Peyer's patch (tissue), 4 donors: ENCODE measurements around the gene HRH1. TPM values are rescaled to one million over a fixed set of nuclear protein-coding genes. Genes with fewer than 3 reads are reported as not detected.

Experiments
- DNase-seq, 3 donors: peaks; one replicate each; pipeline ENCODE4 v3.0.0-alpha.2; 2017 to 2019
- H3K27ac ChIP-seq, 4 donors: fragments of 200-600 bp; sonication (generic); one replicate each; pipeline ENCODE4 v1.5.1; 2016 to 2019
- H3K27me3 ChIP-seq, 2 donors: fragments of 200-600 bp; sonication (generic); one replicate each; pipeline ENCODE4 v1.5.1; 2019
- H3K36me3 ChIP-seq, 3 donors: fragments of 200-600 bp; sonication (generic); one replicate each; pipeline ENCODE4 v1.5.1; 2016 to 2019
- H3K4me1 ChIP-seq, 4 donors: fragments of 200-600 bp; sonication (generic); one replicate each; pipeline ENCODE4 v1.5.1; 2016 to 2019
- H3K4me3 ChIP-seq, 4 donors: fragments of 200-600 bp; sonication (generic); 1 replicate in 3 of 4; 2 replicates in 1 of 4; pipeline ENCODE4 v1.5.1; 2016 to 2019; ENCODE audit warnings: mild to moderate bottlenecking in 1 of 4
- H3K9me3 ChIP-seq, 4 donors: fragments of 200-600 bp; sonication (generic); one replicate each; pipeline ENCODE4 v1.5.1; 2016 to 2019; ENCODE audit warnings: mild to moderate bottlenecking in 1 of 4
- POLR2A ChIP-seq, 2 donors: fragments of 450-650 bp; IDR thresholded peaks; one replicate each; pipeline ENCODE4 v1.5.1; 2017; ENCODE audit warnings: antibody characterized with exemption in 2 of 2, mild to moderate bottlenecking in 2 of 2, moderate library complexity in 2 of 2
- total RNA-seq, 4 donors: library from RNA; depleted of rRNA; stranded (reverse); fragments of >200 nt; gene quantifications; one replicate each; pipeline ENCODE4 v1.1.0, GENCODE V29; 2016
- TF ChIP-seq, protein P1 (sequence below), 6 experiments: fragments of 450-650 bp in 4 of 6; fragments of 200-600 bp in 2 of 6; sonication (generic) in 1 of 6; IDR thresholded peaks; one replicate each; pipeline ENCODE4 v1.5.1; 2017 to 2019; ENCODE audit warnings: antibody characterized with exemption in 6 of 6, mild to moderate bottlenecking in 3 of 6, moderate library complexity in 1 of 6

The HRH1 gene
- total RNA-seq, 4 donors from 2014 or later, result 1.7 to 13.7 (median 7.3) TPM

DNA sequence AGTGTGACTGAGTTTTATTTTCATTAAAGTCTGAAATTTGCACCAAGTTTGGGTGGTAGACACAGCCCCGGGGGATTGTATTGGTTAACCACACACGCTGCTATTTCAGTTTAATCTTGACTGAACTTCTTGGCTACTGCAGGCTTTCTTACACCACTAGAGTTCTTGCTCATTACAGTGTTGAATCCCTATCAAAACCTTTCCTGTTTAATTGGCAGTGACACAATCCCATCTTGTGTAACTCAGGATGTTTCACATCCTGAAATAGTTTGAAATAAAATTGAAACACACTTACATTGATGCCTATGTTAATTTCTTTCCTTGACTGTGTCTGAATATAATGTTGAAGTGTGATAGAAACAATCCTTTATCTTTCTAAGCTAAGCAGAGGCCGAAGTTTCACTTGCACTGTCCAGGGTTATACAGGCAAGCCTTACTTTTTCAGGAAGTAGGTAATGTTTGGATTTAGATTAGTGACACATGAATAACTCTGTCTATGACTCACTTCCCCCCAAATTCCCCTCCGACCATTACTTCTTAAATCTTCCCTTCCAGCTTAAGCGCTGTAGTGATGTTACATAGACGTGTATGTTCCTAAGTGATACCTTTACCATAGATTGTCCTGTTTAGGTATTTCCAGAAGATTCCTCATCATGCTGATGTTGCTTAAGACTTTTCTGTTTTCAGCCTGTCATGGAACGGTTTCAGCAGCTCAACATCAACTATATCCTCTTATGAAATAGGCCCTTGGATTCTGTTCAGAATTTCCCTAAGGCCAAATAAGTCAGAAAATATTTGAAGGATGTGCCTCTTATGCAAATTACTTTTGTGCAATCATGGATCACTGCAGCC is 134.7 kb downstream of the HRH1 start:
- no peak for DNase-seq
- no peak for TF ChIP-seq POLR2A (IDR thresholded peaks at IDR 0.05)
- TF ChIP-seq, protein P1, sequence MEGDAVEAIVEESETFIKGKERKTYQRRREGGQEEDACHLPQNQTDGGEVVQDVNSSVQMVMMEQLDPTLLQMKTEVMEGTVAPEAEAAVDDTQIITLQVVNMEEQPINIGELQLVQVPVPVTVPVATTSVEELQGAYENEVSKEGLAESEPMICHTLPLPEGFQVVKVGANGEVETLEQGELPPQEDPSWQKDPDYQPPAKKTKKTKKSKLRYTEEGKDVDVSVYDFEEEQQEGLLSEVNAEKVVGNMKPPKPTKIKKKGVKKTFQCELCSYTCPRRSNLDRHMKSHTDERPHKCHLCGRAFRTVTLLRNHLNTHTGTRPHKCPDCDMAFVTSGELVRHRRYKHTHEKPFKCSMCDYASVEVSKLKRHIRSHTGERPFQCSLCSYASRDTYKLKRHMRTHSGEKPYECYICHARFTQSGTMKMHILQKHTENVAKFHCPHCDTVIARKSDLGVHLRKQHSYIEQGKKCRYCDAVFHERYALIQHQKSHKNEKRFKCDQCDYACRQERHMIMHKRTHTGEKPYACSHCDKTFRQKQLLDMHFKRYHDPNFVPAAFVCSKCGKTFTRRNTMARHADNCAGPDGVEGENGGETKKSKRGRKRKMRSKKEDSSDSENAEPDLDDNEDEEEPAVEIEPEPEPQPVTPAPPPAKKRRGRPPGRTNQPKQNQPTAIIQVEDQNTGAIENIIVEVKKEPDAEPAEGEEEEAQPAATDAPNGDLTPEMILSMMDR (IDR thresholded peaks at IDR 0.05), result no peak
- no peak overlapping the region for H3K4me3 ChIP-seq
- H3K4me1 ChIP-seq, result peaks cover 0 to 21% (median 8%) of the 10 kb centered on the region in 4 donors
- no peaks in the 10 kb centered on the region for H3K36me3 ChIP-seq
- H3K9me3 ChIP-seq, result no peaks in the 10 kb centered on the region
- H3K27ac ChIP-seq, result peak overlapping the region; percentile 61 to 76 (median 70)
- no peaks in the 10 kb centered on the region for H3K27me3 ChIP-seq

DNA sequence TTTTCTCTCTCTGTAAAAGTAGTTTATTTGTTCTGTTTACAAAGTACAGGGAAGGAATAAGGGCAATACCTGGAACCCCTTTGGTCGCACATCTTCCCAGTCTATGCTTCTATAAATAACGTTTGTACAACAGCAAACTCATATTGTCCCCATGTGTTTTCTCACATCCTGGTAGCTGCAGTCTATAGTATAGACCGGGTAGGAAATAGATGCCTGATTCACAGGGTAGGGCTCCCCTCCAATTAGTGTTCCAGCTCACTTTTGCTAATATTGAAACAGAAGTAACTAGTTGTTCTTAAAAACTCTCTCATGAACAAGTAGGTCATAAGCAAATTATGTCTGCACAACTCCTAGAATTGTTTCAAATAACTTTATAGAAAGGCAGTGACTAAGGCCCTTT is 135.6 kb downstream of the HRH1 start:
- H3K36me3 ChIP-seq, result no peaks in the 10 kb centered on the region
- DNase-seq, result no peak
- no peaks in the 10 kb centered on the region for H3K9me3 ChIP-seq
- no peak for TF ChIP-seq POLR2A (IDR thresholded peaks at IDR 0.05)
- TF ChIP-seq, protein P1 (IDR thresholded peaks at IDR 0.05), result no peak
- H3K27ac ChIP-seq, result peak overlapping the region; percentile 61 to 76 (median 70)
- H3K4me3 ChIP-seq, result no peak overlapping the region
- peaks cover 0 to 21% (median 8%) of the 10 kb centered on the region in 4 donors for H3K4me1 ChIP-seq
- H3K27me3 ChIP-seq, result no peaks in the 10 kb centered on the region

DNA sequence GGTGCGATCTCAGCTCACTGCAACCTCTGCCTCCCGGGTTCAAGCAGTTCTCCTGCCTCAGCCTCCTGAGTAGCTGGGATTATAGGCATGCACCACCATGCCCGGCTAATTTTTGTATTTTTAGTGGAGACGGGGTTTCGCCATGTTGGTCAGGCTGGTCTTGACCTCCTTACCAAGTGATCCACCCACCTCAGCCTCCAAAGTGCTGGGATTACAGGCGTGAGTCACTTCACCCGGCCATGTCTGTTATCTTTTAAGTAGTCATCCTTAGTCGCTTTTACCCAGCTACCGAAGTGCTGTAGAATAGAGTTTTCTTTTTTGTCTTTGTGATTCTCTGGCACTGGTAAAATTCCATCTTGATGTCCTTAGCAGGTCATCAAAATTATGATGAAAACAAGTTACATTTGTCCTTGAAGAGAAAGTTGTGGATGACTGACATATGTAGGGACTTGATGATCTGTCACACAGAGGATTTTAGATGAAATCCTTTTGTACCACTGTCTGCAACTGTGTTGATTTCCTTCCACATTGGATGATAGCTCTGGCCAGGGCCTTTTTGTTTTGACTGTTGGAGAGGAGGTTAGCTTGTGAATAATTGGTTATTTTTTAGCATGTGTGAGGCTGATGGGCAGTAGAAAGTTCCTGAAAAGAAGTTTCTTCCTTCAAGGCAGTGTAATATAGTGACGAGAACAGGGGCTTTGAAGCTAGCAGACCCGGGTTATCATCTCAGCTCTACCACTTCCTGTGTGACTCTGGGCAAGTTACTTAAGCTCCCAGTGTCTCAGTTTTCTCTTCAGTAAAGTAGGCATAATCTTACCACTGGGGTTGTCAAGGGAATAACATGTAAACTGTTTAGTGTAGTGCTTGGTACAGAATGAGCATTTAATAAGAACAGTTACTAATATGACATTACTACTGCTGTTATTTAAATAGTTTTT is 136.7 kb downstream of the HRH1 start:
- Histone ChIP-seq H3K9me3 (no peaks in the 10 kb centered on the region), H3K27me3 (no peaks in the 10 kb centered on the region), H3K36me3 (no peaks in the 10 kb centered on the region), H3K4me3 (no peak overlapping the region), H3K4me1 (peaks cover 0 to 21% (median 8%) of the 10 kb centered on the region in 4 donors), H3K27ac (peak overlapping the region; percentile 0 to 68 (median 46))
- TF ChIP-seq, protein P1 (IDR thresholded peaks at IDR 0.05), result no peak
- no peak for TF ChIP-seq POLR2A (IDR thresholded peaks at IDR 0.05)
- DNase-seq, result no peak

DNA sequence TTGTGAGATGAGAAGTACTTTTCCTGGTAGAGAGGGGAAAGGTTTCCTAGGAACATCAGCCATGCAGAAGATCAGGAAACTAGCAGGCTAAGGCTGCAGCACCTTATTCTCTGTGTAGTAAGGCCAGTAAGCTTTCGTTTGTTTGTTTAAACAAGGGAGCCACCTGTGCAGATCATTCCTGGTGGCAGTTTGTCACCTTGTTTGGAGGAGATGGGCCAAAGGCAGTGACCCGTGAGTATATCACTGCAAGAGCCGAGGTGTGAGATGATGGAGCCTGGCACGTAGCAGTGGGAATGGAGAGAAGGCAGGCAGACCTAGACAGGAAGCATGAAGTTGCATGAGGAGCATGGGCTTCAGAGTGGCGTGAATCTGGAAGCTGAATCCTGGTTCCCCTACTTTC is 137.5 kb downstream of the HRH1 start:
- no peak for DNase-seq

DNA sequence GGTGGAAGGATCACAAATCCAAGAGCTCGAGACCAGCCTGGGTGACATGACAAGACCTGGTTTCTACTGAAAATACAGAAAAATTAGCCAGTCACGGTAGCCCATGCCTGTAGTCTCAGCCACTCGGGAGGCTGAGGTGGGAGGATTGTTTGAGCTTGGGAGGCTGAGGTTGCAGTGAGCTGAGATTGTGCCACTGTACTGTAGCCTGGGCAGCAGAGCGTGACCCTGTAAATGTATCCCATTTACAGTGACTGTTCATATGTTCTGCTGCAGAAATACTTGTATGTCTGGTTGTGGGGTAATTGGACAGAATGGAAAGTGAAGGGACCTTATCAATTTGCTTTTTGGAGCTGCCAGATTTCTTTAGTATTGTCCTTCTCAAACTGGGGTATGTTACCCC is 142.8 kb downstream of the HRH1 start:
- Histone ChIP-seq H3K27me3 (no peaks in the 10 kb centered on the region), H3K4me1 (no peaks in the 10 kb centered on the region), H3K9me3 (no peaks in the 10 kb centered on the region), H3K36me3 (peaks cover 0 to 26% (median 0%) of the 10 kb centered on the region in 3 donors), H3K27ac (no peak overlapping the region), H3K4me3 (no peak overlapping the region)
- TF ChIP-seq POLR2A (IDR thresholded peaks at IDR 0.05), result no peak
- TF ChIP-seq, protein P1 (IDR thresholded peaks at IDR 0.05), result no peak
- no peak for DNase-seq

More for the DNA sequence above, 137.5 kb downstream of the HRH1 start:
- H3K4me1 ChIP-seq, result peaks cover 0 to 21% (median 8%) of the 10 kb centered on the region in 4 donors
- no peaks in the 10 kb centered on the region for H3K27me3 ChIP-seq
- TF ChIP-seq POLR2A (IDR thresholded peaks at IDR 0.05), result no peak
- TF ChIP-seq, protein P1 (IDR thresholded peaks at IDR 0.05), result no peak
- no peaks in the 10 kb centered on the region for H3K36me3 ChIP-seq
- no peaks in the 10 kb centered on the region for H3K9me3 ChIP-seq
- peak overlapping the region in 3 of 4 donors; percentile 28 to 52 (median 41) for H3K27ac ChIP-seq
- H3K4me3 ChIP-seq, result no peak overlapping the region
